Stimulated activated CD8-positive, alpha-beta memory T cell treated with anti-CD3 and anti-CD28 coated beads, Interleukin-4, amount 100 ng/mL, for 4 hours (primary cell): ENCODE measurements around the gene BRSK1.

ENCODE experiments used
- DNase-seq, 2 donors: peaks; one replicate each; pipeline ENCODE4 v3.0.0-alpha.2; 2020; ENCODE audit warnings: low read depth in 2 of 2, low spot score in 1 of 2

The BRSK1 gene

GRCh38 chr19:55273978-55274707 is 9.7 kb upstream of the BRSK1 start:
- no peak for DNase-seq

- DNase-seq: no peak
Observed at GRCh38 chr19:55275851-55276719, 7.7 kb upstream of the BRSK1 start.

DNA sequence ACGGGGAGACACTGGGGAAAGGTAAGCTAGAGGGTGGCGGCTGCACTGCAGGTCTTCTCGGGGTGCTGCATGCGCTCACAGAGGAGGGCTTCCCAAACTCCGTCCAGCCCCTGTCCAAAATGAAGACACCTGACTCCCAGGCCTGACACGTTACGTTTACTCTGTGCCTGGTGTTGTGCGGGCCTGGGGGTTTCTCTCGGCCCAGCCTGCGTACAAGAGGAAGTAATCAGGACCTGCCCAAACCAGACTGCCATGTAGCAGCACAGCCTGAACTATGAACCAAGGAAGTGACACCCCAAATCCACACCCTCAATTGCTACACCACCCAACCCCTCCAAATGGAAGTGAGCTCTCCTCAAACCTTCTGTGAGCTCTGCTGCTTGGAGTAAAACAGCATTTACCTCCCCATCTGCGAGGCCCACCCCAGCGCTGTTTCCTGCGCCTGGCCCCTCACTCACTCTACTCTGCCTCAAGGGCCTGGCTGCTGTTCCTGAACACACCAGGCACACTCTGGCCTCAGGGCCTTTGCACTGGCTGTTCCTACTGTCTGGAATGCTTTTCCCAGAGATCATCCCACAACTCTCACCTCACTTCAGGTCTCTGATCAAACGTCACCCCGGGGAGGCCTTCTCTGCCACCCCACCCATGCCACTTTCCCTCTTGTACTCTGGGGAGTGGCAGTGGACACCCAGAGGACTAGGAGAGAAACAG is 6.9 kb upstream of the BRSK1 start:
- no peak for DNase-seq

DNA sequence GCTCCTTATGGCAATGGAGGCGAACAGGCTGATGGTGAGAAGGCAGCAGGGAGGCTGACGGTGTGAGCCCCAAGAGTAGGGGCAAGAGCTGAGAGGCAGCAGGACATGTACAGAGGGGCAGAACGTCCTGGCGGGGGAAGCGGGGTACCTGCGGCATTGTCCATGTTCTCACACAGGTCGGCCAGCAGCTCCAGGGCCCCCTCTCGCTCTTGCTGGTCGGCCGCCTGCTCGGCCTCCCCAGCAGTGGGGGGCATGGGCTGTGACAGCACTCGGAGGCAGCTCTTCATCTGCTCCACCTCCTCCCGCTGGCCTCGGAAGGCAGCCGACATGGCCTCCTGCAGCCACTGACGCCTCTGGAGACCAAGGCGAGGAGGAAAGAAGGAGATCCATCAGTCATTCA is 6.3 kb upstream of the BRSK1 start:
- no peak for DNase-seq

- DNase-seq: no peak
Observed at GRCh38 chr19:55278391-55279135, 5.2 kb upstream of the BRSK1 start.

DNA sequence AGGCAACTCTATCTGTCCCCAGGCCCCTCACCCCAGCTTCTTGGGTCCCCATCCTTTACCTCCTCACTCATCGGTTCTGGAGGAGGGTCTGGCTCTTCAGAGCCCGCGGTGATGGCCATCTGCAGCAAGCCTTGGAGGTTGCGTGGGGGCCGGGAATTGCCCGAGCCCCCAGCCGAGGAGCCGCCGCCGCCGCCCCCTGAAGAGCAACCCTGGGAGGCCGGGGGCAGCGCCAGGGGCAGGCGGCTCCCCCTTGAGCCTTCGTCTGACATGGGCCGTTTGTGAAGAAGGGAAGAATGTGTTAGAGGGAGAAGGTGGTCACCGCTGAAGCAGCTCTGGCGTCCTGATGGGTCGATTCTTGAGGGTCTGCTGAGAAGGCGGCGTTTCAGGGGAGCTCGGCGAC is 4.5 kb upstream of the BRSK1 start:
- DNase-seq: no peak

GRCh38 chr19:55279770-55280643 is 3.8 kb upstream of the BRSK1 start, which contains the start of gene HSPBP1:
HSPBP1 (minus strand) TSS chr19:55280110; CDS start chr19:55279608, 502 bp downstream.
- peak; percentile 84 to 86 for DNase-seq

- DNase-seq: no peak
Observed at GRCh38 chr19:55284405-55285058, 735 bp downstream of the BRSK1 start.

- no peak for DNase-seq
Observed at GRCh38 chr19:55285229-55285890, 1.6 kb downstream of the BRSK1 start.

DNA sequence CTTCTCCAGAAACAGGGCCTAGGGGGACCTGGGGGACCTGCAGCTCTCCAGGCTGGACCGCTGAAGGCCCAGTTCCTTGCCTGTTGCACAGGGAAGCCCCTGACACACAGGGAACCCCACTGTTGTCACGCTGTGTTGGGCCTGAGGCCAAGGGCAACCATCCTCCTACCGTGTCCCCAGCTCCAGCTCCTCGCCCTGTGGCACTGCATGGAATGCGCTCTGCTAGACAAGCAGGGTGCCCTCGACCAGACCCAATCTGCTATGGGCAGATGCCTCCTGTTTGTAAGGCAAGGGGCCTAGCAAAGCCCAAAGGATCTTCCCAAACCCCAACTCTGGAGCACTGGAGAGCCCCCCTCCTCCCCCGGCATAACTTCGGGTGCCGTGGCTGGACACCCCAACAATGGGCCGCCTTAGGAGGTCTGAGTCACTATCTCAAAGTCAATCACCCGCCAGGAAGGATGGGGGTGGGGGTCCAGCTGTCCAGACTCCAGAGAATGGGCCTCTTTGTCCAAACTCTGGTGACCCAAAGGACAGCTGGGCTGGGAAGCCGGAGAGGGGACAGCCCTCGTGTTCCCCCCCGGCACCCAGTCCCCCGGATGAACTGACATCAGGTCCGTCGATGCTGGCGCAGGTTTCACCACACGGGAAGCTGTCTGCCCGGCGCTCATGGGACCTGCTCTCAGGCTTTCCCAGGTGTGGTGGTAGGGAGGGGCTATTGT is 3.7 kb downstream of the BRSK1 start:
- no peak for DNase-seq

GRCh38 chr19:55289117-55289796 is 5.5 kb downstream of the BRSK1 start:
- DNase-seq: no peak

DNA sequence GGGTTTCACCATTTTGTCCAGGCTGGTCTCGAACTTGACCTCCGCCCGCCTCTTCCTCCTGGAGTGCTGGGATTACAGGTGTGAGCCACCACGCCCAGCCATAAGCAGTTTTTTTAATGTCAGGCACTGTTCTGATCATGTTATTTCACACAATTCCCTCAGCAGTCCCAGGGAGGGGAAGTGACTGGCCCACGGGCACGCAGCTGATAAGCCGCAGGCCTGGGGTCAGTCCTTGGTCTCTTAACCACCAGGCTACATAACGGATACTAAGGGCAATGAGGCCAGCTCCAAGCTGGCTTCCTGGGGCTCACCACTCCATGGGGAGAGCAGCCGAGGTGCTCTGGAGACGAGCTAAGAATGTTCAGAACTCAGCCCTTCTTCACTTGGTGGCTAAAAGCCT is 13.5 kb downstream of the BRSK1 start:
- no peak for DNase-seq

- DNase-seq: no peak
Observed at GRCh38 chr19:55299991-55300390, 16.2 kb downstream of the BRSK1 start.

DNA sequence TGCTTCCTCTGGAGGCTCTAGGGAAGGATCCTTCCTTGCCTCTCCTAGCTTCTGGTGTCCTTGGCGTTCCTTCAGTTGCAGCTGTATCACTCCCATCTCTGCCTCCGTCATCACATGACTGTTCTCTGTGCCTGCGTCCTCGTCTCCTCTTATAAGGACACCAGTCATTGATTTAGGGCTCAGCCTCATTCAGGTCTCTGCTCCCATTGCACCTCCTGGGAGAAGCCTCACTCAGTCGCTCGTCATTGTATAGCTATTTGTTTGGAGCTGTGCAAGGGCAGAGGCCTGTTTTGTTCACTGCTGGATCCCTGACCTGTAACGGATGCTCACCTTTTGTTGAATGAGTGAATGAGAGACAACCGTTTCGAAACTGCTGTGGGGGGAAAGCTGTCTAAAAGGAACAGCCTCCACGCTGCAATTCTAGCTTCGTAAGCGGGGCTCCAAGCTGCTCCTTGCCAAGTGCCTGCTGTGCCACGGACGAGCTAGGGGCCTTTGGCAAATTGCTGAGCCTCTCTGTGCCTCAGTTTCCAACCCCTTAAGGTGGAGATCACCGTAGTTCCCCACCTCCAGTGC is 17.2 kb downstream of the BRSK1 start:
- no peak for DNase-seq

DNA sequence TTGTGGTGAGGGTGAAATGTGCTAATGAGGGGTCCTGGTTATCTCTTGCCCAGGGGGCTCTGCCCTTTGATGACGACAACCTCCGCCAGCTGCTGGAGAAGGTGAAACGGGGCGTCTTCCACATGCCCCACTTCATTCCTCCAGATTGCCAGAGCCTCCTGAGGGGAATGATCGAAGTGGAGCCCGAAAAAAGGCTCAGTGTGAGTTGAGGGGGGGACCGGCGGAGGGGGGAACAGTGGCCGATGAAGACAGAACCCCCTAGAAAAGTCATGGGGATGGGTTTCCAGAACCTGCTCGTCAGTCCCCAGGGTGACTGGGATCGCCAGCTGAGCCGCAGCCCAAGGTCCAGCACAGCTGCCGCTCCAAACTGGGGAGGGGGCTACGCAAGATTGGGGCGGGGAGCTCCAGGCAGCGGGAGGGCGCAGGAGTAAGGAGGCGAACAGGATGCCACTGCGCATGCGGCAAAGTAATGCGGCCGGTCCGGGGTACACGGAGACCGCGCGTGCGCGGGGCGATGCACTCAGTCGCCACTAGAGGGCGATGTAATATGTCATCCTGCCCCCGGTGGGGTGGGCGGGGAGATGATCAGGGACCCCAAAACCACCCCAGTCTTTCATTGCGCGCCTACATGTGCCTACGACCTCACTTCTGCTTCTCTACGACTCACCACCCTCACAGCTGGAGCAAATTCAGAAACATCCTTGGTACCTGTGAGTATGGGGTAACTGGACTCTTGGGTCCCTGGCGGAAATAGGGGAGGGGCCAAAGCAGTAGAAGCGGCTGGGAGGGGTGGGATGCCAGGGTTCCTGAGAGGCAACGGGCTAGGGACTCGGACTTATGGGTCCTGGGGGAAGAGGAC is 17.9 kb downstream of the BRSK1 start:
- DNase-seq: peak; percentile 87 to 99

- no peak for DNase-seq
Observed at GRCh38 chr19:55302318-55302703, 18.5 kb downstream of the BRSK1 start.

- DNase-seq: no peak
Observed at GRCh38 chr19:55303477-55303876, 19.7 kb downstream of the BRSK1 start.
